ENCODE measurements around the gene SKIC8. TPM values are rescaled to one million over a fixed set of nuclear protein-coding genes. Genes with fewer than 3 reads are reported as not detected.

SKIC8 gene
- total RNA-seq, 1 experiment from 2014 or later = 56.2 TPM

DNA sequence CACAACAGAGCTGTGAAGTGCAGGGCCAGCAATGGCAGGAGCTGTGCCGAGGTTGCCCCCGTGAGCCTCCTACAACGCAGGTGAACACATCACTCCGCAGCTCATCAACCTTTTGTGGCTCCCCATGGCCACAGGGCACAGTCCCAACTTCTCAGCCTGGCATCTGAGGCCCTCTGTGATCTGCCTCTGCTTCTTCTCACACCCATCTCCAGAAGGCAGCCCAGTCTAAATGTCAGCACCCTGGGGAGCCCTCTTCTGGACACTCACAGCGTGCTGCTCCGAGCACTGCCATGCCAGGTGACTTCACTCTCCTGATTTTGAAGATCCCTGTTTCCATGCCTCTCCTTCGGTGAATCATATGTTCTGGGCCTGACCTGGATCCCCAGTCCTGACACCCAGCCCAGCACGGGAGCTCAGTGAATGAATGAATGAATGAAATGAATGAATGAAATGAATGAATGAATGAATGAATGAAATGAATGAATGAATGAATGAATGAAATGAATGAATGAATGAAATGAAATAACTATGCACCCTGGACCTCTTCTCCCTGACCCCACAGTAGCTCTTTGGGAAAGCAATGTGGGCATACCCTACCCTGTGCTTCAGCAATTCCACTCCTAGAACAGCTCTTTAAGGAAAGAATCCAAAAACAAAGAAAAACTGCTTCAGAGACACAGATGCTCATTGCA is 17.9 kb upstream of the SKIC8 start:
- CTCF ChIA-PET = interaction anchor here (0.5 to 3.0 kb wide), 8 partner anchors 9 to 140 kb away, joined by 3 to 11 read pairs (median 3); no protein-coding TSS in a partner anchor
- intact Hi-C loops (cut with micrococcal nuclease) = no loop called here

DNA sequence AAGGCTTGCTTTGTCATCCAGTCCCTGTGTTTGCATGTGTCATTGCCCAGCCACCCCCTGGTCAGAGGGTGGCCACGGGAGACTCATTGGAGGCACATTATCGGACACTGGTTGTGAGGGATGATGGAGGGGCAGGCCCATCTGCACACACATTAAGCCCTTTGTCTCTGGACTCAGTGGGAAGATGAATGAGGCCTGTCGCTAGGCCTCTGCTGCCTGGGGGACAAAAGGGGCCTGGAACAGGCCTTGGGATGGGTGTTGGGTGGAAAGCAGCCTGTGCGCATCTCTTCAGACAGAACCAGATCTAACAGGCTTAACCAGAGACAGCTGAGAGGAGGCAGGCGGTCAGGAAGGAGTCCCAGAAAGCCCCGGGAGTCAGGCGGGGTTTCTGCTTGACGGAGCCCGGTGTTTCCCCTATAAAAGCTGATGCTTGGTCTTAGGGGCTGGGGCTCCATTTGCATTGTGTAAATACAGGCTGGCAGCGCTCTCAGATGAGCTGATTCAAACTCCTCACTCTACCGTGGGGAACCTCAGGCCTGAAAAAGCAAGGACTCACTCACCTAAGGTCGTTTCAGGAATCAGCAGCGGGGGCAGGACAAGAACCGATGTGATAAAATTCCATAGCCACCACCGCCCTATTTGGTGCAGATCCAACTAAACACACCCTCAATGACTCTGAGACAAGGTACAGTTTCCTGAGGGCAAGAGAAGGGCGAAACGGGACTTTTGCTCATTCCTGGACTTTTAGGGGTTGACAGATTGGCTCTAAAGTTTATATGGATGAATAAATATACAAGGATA is 17.1 kb upstream of the SKIC8 start:
- H3K9me3 Mint-ChIP-seq (ENCODE audit: unreplicated experiment) = no peaks in the 10 kb centered on the region
- intact Hi-C loops (cut with micrococcal nuclease) = no loop called here
- DNase-seq (ENCODE audit: unreplicated experiment) = no peak
- no peaks in the 10 kb centered on the region for H3K36me3 Mint-ChIP-seq (ENCODE audit: insufficient read depth, unreplicated experiment)
- H3K27ac Mint-ChIP-seq (ENCODE audit: low read depth, unreplicated experiment) = no peak overlapping the region
- no peak overlapping the region for H3K4me3 Mint-ChIP-seq (ENCODE audit: unreplicated experiment)
- ChIA-PET CTCF (interaction anchor here (0.5 to 3.0 kb wide), 5 partner anchors 8 to 141 kb away, joined by 3 to 11 read pairs (median 3); no protein-coding TSS in a partner anchor), POLR2A (interaction anchor here (0.6 to 1.1 kb wide), 2 partner anchors 17 kb away, joined by 3 to 4 read pairs; partner anchors contain the start of gene SKIC8)
- TF ChIP-seq, protein P1, sequence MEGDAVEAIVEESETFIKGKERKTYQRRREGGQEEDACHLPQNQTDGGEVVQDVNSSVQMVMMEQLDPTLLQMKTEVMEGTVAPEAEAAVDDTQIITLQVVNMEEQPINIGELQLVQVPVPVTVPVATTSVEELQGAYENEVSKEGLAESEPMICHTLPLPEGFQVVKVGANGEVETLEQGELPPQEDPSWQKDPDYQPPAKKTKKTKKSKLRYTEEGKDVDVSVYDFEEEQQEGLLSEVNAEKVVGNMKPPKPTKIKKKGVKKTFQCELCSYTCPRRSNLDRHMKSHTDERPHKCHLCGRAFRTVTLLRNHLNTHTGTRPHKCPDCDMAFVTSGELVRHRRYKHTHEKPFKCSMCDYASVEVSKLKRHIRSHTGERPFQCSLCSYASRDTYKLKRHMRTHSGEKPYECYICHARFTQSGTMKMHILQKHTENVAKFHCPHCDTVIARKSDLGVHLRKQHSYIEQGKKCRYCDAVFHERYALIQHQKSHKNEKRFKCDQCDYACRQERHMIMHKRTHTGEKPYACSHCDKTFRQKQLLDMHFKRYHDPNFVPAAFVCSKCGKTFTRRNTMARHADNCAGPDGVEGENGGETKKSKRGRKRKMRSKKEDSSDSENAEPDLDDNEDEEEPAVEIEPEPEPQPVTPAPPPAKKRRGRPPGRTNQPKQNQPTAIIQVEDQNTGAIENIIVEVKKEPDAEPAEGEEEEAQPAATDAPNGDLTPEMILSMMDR (IDR thresholded peaks at IDR 0.05; ENCODE audit: unreplicated experiment) = no peak
- H3K27me3 Mint-ChIP-seq (ENCODE audit: insufficient read depth, unreplicated experiment) = no peaks in the 10 kb centered on the region
- no TSS peak for BruUV-seq (replicated peaks)
- peaks cover 5% of the 10 kb centered on the region for H3K4me1 Mint-ChIP-seq (ENCODE audit: insufficient read depth, unreplicated experiment)

More for the DNA sequence above, 17.9 kb upstream of the SKIC8 start:
- Mint-ChIP-seq H3K4me1 (ENCODE audit: insufficient read depth, unreplicated experiment) (peaks cover 5% of the 10 kb centered on the region), H3K4me3 (ENCODE audit: unreplicated experiment) (no peak overlapping the region), H3K27ac (ENCODE audit: low read depth, unreplicated experiment) (no peak overlapping the region), H3K36me3 (ENCODE audit: insufficient read depth, unreplicated experiment) (no peaks in the 10 kb centered on the region), H3K27me3 (ENCODE audit: insufficient read depth, unreplicated experiment) (no peaks in the 10 kb centered on the region), H3K9me3 (ENCODE audit: unreplicated experiment) (no peaks in the 10 kb centered on the region)
- POLR2A ChIA-PET = interaction anchor here (1.1 kb wide), 2 partner anchors 15 to 18 kb away, joined by 3 to 4 read pairs; partner anchors contain the start of gene SKIC8
- TF ChIP-seq, protein P1 (IDR thresholded peaks at IDR 0.05; ENCODE audit: unreplicated experiment) = no peak
- peak; percentile 31 for DNase-seq (ENCODE audit: unreplicated experiment)
- BruUV-seq (replicated peaks) = no TSS peak

DNA sequence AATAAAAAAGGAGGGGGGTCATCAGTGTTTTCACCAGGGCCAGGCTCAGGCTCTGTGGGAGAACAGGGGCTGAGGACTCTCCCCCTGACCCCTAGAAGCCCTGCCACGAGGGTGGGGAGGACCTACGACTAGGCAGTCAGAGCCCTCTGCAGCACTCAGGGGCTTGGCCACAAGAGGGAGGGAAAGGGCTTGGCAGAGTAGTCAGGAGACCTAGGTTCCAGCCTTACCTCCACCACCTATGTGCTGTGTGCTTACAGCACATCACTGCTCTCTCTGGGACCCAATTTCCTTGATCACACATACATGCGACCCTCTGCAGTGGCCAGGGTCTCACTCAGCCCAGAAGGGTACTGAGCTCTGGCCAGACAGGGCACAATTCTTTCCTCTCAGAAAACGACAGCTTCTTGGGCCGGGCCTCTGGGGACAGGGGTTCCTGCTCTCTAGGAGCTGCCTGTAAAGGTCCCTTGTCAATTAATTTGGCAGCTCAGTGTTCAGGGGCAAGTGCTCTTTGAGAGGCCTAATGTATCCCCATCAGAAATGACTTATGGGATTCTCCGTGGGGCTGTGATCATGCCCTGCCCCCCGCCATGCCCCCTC is 16.4 kb upstream of the SKIC8 start:
- H3K27ac Mint-ChIP-seq (ENCODE audit: low read depth, unreplicated experiment) = no peak overlapping the region
- peak; percentile 31 for DNase-seq (ENCODE audit: unreplicated experiment)

More for the DNA sequence above, 16.4 kb upstream of the SKIC8 start:
- intact Hi-C loops (cut with micrococcal nuclease) = no loop called here
- H3K27me3 Mint-ChIP-seq (ENCODE audit: insufficient read depth, unreplicated experiment) = no peaks in the 10 kb centered on the region
- BruUV-seq (replicated peaks) = no TSS peak
- no peaks in the 10 kb centered on the region for H3K36me3 Mint-ChIP-seq (ENCODE audit: insufficient read depth, unreplicated experiment)
- TF ChIP-seq, protein P1 (IDR thresholded peaks at IDR 0.05; ENCODE audit: unreplicated experiment) = no peak
- CTCF ChIA-PET = interaction anchor here (0.7 to 3.0 kb wide), 2 partner anchors 105 to 107 kb away, joined by 3 to 11 read pairs; no protein-coding TSS in a partner anchor
- POLR2A ChIA-PET = interaction anchor here (0.6 kb wide), 1 partner anchor 16 kb away, joined by 3 read pairs; the partner anchor contains the start of gene SKIC8
- no peaks in the 10 kb centered on the region for H3K9me3 Mint-ChIP-seq (ENCODE audit: unreplicated experiment)
- peaks cover 5% of the 10 kb centered on the region for H3K4me1 Mint-ChIP-seq (ENCODE audit: insufficient read depth, unreplicated experiment)
- H3K4me3 Mint-ChIP-seq (ENCODE audit: unreplicated experiment) = no peak overlapping the region

All from MCF 10A (cell line).